ENCODE measurements around the gene LBX2.

DNA sequence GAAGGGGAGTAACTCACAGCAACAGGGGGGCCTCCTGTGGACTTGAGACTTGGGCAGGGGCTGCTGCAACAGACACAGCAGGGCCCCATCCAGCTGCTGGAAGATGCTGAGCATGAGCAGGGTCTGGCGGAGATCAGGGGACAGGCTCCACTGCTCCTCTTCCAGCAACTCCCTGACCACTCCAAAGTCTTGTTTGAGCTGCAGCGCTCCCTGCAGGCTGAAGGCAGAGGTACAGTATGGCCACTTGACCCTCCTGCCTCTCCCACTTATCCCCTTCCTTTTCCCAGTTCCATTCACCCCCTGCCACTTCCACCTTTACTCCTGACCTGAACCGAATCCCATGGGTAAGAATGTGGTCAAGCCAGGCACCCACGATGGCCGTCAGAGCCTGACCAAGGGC is 24.5 kb downstream of the LBX2 start:
- peak; percentile 52 to 77 for TF ChIP-seq CTCF (conservative IDR thresholded peaks at IDR 0.05; ENCODE audit: low read depth in 2 of 2)
- no peak for TF ChIP-seq EZH2phosphoT487 (IDR thresholded peaks at IDR 0.05; ENCODE audit: unreplicated experiment)
- TF ChIP-seq, protein P1, sequence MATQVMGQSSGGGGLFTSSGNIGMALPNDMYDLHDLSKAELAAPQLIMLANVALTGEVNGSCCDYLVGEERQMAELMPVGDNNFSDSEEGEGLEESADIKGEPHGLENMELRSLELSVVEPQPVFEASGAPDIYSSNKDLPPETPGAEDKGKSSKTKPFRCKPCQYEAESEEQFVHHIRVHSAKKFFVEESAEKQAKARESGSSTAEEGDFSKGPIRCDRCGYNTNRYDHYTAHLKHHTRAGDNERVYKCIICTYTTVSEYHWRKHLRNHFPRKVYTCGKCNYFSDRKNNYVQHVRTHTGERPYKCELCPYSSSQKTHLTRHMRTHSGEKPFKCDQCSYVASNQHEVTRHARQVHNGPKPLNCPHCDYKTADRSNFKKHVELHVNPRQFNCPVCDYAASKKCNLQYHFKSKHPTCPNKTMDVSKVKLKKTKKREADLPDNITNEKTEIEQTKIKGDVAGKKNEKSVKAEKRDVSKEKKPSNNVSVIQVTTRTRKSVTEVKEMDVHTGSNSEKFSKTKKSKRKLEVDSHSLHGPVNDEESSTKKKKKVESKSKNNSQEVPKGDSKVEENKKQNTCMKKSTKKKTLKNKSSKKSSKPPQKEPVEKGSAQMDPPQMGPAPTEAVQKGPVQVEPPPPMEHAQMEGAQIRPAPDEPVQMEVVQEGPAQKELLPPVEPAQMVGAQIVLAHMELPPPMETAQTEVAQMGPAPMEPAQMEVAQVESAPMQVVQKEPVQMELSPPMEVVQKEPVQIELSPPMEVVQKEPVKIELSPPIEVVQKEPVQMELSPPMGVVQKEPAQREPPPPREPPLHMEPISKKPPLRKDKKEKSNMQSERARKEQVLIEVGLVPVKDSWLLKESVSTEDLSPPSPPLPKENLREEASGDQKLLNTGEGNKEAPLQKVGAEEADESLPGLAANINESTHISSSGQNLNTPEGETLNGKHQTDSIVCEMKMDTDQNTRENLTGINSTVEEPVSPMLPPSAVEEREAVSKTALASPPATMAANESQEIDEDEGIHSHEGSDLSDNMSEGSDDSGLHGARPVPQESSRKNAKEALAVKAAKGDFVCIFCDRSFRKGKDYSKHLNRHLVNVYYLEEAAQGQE (IDR thresholded peaks at IDR 0.05; ENCODE audit: unreplicated experiment), result no peak
- TF ChIP-seq POLR2AphosphoS5 (IDR thresholded peaks at IDR 0.05; ENCODE audit: low read depth), result no peak
- no peak for TF ChIP-seq EZH2 (IDR thresholded peaks at IDR 0.05; ENCODE audit: low read depth, unreplicated experiment)
- no peak for TF ChIP-seq CREB1 (CRISPR knock-in tag; IDR thresholded peaks at IDR 0.05; ENCODE audit: low read depth)
